ENCODE measurements around the gene MCF2.

DNA sequence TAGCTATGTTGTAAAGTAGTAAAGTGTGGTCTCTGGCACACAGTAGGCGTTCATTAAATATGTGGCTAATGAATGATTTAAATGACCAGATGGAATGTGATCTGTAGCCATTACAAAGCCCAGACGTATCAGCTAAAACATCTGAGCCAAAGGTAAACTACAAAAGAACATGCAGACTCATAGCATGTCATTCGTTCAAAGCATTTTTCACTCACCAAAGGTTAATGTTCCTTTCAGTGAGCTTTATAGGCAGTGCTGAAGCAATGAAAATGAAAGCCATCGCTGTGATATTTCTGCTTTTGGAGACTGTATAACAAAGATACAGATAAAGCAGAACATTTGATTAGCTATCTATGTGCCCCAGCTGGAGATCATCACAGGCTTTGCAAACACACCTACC lies 126.9 kb downstream of the MCF2 start:
- TF ChIP-seq, protein P1, sequence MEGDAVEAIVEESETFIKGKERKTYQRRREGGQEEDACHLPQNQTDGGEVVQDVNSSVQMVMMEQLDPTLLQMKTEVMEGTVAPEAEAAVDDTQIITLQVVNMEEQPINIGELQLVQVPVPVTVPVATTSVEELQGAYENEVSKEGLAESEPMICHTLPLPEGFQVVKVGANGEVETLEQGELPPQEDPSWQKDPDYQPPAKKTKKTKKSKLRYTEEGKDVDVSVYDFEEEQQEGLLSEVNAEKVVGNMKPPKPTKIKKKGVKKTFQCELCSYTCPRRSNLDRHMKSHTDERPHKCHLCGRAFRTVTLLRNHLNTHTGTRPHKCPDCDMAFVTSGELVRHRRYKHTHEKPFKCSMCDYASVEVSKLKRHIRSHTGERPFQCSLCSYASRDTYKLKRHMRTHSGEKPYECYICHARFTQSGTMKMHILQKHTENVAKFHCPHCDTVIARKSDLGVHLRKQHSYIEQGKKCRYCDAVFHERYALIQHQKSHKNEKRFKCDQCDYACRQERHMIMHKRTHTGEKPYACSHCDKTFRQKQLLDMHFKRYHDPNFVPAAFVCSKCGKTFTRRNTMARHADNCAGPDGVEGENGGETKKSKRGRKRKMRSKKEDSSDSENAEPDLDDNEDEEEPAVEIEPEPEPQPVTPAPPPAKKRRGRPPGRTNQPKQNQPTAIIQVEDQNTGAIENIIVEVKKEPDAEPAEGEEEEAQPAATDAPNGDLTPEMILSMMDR (IDR thresholded peaks at IDR 0.05) = no peak
- no peak for TF ChIP-seq POLR2A (IDR thresholded peaks at IDR 0.05)
